ENCODE measurements around the gene ROBO1. TPM values are rescaled to one million over a fixed set of nuclear protein-coding genes. Genes with fewer than 3 reads are reported as not detected.

ROBO1 gene
- total RNA-seq, 1 experiment from 2014 or later, result 32.2 TPM

DNA sequence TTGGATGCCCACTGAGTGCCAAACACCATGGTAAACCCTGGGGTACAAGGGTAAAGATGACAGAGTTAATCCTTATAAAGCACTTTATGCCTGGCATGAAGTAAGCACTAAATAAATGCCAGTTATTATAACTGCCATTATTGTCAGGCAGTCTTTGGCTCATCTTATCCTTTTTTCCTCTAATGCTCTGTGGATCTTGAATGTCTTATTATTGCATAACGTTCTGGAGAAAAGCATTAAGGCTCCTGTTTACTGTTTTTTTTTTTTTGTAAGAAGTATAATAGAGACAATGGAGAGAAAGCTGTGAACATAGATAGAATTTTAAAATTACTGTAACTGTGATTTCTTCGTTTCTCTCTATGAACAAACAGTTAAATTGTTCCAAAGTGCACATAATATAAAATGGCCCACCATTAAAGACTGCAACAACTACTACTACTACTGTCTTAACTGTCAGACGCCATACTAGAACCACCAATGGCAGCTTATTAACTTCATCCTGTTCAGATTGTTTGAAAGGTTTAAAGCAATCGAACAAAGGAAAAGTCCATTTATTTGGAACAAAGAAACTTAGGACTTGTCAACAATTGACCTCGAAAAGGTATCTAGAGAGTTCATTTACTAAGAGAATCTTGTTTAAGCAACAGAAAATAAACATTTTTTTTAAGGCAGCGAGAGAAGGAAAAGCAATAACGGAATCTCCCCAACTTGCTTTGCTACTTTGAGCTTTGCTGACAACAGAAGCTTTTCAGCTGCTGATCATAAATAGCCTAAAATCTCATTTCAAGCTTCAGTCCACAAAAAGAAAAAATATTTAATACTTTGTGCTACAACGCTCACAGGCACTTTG, 520.7 kb downstream of the ROBO1 start:
- peaks cover 71% of the 10 kb centered on the region for H3K27me3 Mint-ChIP-seq (ENCODE audit: insufficient read depth, unreplicated experiment)
- DNase-seq (ENCODE audit: unreplicated experiment), result no peak
- H3K9me3 Mint-ChIP-seq (ENCODE audit: unreplicated experiment), result no peaks in the 10 kb centered on the region
- ChIA-PET CTCF (interaction anchor here (0.7 kb wide), 1 partner anchor 1040 kb away, joined by 3 read pairs; no protein-coding TSS in a partner anchor), POLR2A (no interaction called here)
- no peaks in the 10 kb centered on the region for H3K4me1 Mint-ChIP-seq (ENCODE audit: insufficient read depth, unreplicated experiment)
- TF ChIP-seq, protein P1, sequence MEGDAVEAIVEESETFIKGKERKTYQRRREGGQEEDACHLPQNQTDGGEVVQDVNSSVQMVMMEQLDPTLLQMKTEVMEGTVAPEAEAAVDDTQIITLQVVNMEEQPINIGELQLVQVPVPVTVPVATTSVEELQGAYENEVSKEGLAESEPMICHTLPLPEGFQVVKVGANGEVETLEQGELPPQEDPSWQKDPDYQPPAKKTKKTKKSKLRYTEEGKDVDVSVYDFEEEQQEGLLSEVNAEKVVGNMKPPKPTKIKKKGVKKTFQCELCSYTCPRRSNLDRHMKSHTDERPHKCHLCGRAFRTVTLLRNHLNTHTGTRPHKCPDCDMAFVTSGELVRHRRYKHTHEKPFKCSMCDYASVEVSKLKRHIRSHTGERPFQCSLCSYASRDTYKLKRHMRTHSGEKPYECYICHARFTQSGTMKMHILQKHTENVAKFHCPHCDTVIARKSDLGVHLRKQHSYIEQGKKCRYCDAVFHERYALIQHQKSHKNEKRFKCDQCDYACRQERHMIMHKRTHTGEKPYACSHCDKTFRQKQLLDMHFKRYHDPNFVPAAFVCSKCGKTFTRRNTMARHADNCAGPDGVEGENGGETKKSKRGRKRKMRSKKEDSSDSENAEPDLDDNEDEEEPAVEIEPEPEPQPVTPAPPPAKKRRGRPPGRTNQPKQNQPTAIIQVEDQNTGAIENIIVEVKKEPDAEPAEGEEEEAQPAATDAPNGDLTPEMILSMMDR (IDR thresholded peaks at IDR 0.05; ENCODE audit: unreplicated experiment), result no peak
- H3K4me3 Mint-ChIP-seq (ENCODE audit: unreplicated experiment), result no peak overlapping the region
- intact Hi-C loops (cut with micrococcal nuclease), result no loop called here
- no peak overlapping the region for H3K27ac Mint-ChIP-seq (ENCODE audit: low read depth, unreplicated experiment)
- no TSS peak for BruUV-seq (replicated peaks)
- H3K36me3 Mint-ChIP-seq (ENCODE audit: insufficient read depth, unreplicated experiment), result no peaks in the 10 kb centered on the region

DNA sequence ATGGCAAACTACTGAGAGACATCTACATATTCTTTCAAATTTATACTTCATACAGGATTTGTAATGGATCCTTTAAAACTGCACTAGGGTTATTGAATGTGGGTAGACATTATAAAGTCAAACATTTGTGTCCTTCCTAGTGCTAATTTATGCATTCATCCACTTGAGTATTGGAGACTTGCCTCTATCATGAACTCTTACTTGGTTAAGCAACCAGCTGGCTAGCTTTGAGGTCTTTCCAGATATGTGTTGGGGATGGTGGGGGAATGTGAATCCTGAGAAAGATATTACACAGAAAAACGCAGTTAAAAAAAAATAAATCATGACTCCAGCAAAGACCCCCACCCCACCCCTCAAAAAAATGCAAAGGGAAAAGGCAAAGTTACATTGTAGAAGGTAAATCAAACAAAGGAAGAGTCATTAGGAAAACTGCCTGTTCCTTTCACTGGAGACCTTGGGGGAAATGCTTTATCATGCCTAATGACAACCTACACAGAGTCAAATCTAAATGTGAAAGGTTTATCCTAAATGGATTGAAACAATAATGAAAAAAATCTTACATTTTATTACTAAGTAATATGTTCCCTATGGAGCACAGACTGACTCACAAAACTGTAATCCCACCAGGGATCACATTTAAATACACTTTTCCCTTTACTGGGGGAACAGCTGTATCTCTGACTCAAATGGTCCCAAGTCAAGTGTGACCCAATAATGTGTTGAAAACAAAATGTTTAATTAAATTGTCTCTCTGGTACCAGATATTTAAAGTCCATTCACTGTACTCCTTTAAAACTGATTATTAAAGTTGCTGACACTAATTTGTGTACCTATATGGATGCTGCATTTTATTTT, 522.3 kb downstream of the ROBO1 start:
- POLR2A ChIA-PET, result no interaction called here
- intact Hi-C loops (cut with micrococcal nuclease), result no loop called here
- TF ChIP-seq, protein P1 (IDR thresholded peaks at IDR 0.05; ENCODE audit: unreplicated experiment), result no peak

GRCh38 chr3:79236496-79236895, 531.3 kb downstream of the ROBO1 start:
- no peak overlapping the region for H3K27ac Mint-ChIP-seq (ENCODE audit: low read depth, unreplicated experiment)
- POLR2A ChIA-PET, result no interaction called here
- intact Hi-C loops (cut with micrococcal nuclease), result no loop called here
- CTCF ChIA-PET, result no interaction called here
- BruUV-seq (replicated peaks), result no TSS peak
- H3K4me3 Mint-ChIP-seq (ENCODE audit: unreplicated experiment), result no peak overlapping the region
- no peaks in the 10 kb centered on the region for H3K4me1 Mint-ChIP-seq (ENCODE audit: insufficient read depth, unreplicated experiment)
- TF ChIP-seq, protein P1 (IDR thresholded peaks at IDR 0.05; ENCODE audit: unreplicated experiment), result no peak
- H3K9me3 Mint-ChIP-seq (ENCODE audit: unreplicated experiment), result no peaks in the 10 kb centered on the region
- no peak for DNase-seq (ENCODE audit: unreplicated experiment)
- H3K36me3 Mint-ChIP-seq (ENCODE audit: insufficient read depth, unreplicated experiment), result no peaks in the 10 kb centered on the region
- peaks cover 59% of the 10 kb centered on the region for H3K27me3 Mint-ChIP-seq (ENCODE audit: insufficient read depth, unreplicated experiment)

More for the DNA sequence above, 522.3 kb downstream of the ROBO1 start:
- no peak overlapping the region for H3K27ac Mint-ChIP-seq (ENCODE audit: low read depth, unreplicated experiment)
- DNase-seq (ENCODE audit: unreplicated experiment), result no peak
- no peaks in the 10 kb centered on the region for H3K4me1 Mint-ChIP-seq (ENCODE audit: insufficient read depth, unreplicated experiment)
- CTCF ChIA-PET, result no interaction called here
- no peaks in the 10 kb centered on the region for H3K36me3 Mint-ChIP-seq (ENCODE audit: insufficient read depth, unreplicated experiment)
- H3K27me3 Mint-ChIP-seq (ENCODE audit: insufficient read depth, unreplicated experiment), result peaks cover 67% of the 10 kb centered on the region
- no TSS peak for BruUV-seq (replicated peaks)
- H3K4me3 Mint-ChIP-seq (ENCODE audit: unreplicated experiment), result no peak overlapping the region
- no peaks in the 10 kb centered on the region for H3K9me3 Mint-ChIP-seq (ENCODE audit: unreplicated experiment)

GRCh38 chr3:79233431-79234060, 534.3 kb downstream of the ROBO1 start:
- Mint-ChIP-seq H3K27me3 (ENCODE audit: insufficient read depth, unreplicated experiment) (peaks cover 54% of the 10 kb centered on the region), H3K36me3 (ENCODE audit: insufficient read depth, unreplicated experiment) (no peaks in the 10 kb centered on the region), H3K27ac (ENCODE audit: low read depth, unreplicated experiment) (no peak overlapping the region), H3K9me3 (ENCODE audit: unreplicated experiment) (no peaks in the 10 kb centered on the region), H3K4me3 (ENCODE audit: unreplicated experiment) (no peak overlapping the region), H3K4me1 (ENCODE audit: insufficient read depth, unreplicated experiment) (no peaks in the 10 kb centered on the region)
- CTCF ChIA-PET, result no interaction called here
- no peak for DNase-seq (ENCODE audit: unreplicated experiment)
- POLR2A ChIA-PET, result no interaction called here
- no TSS peak for BruUV-seq (replicated peaks)
- intact Hi-C loops (cut with micrococcal nuclease), result no loop called here
- TF ChIP-seq, protein P1 (IDR thresholded peaks at IDR 0.05; ENCODE audit: unreplicated experiment), result no peak

Data from MCF 10A (cell line).